ENCODE measurements around the gene NAA60. TPM values are rescaled to one million over a fixed set of nuclear protein-coding genes. Genes with fewer than 3 reads are reported as not detected.
A peak's percentile ranks its signal among the peaks of the same experiment; 100 is the strongest.

Gene NAA60
- total and polyA plus RNA-seq, 2 donors from 2014 or later = 51.6 to 66.6 TPM

GRCh38 chr16:3467182-3467581 lies 23.7 kb downstream of the NAA60 start:
- Histone ChIP-seq H3K27me3 (ENCODE audit: control insufficient read depth, insufficient read depth, low read length) (no peaks in the 10 kb centered on the region), H3K36me3 (ENCODE audit: control insufficient read depth in 2 of 3, insufficient read depth in 3 of 3, low read length in 3 of 3) (peaks cover 2 to 16% (median 9%) of the 10 kb centered on the region in 3 donors), H3K4me3 (ENCODE audit: low read length in 3 of 3) (no peak overlapping the region), H3K9ac (ENCODE audit: low read length in 3 of 3) (no peak overlapping the region), H3K4me1 (ENCODE audit: control insufficient read depth in 2 of 3, insufficient read depth in 2 of 3, low read depth in 1 of 3, low read length in 3 of 3) (peaks cover 0 to 50% (median 4%) of the 10 kb centered on the region in 3 donors), H3K9me3 (ENCODE audit: control insufficient read depth in 2 of 3, insufficient read depth in 1 of 3, low read length in 3 of 3) (no peaks in the 10 kb centered on the region), H3K27ac (ENCODE audit: low read depth in 2 of 2, low read length in 2 of 2) (no peak overlapping the region)
- FAIRE-seq (no peak), DNase-seq (peak in 1 of 5 donors; percentile 27)
- no peak for TF ChIP-seq CTCF (IDR thresholded peaks at IDR 0.05; ENCODE audit: borderline replicate concordance, extremely low read depth, insufficient read depth)
- intact Hi-C loops (cut with DNase I) = no loop called here

GRCh38 chr16:3467921-3468320 lies 24.4 kb downstream of the NAA60 start:
- FAIRE-seq (no peak), DNase-seq (no peak)
- no peak for TF ChIP-seq CTCF (IDR thresholded peaks at IDR 0.05; ENCODE audit: borderline replicate concordance, extremely low read depth, insufficient read depth)
- intact Hi-C loops (cut with DNase I) = no loop called here
- H3K9me3 ChIP-seq (ENCODE audit: control insufficient read depth in 2 of 3, insufficient read depth in 1 of 3, low read length in 3 of 3) = no peaks in the 10 kb centered on the region
- no peak overlapping the region for H3K9ac ChIP-seq (ENCODE audit: low read length in 3 of 3)
- H3K27ac ChIP-seq (ENCODE audit: low read depth in 2 of 2, low read length in 2 of 2) = no peak overlapping the region
- H3K4me3 ChIP-seq (ENCODE audit: low read length in 3 of 3) = no peak overlapping the region
- peaks cover 0 to 48% (median 0%) of the 10 kb centered on the region in 3 donors for H3K4me1 ChIP-seq (ENCODE audit: control insufficient read depth in 2 of 3, insufficient read depth in 2 of 3, low read depth in 1 of 3, low read length in 3 of 3)
- peaks cover 2 to 16% (median 9%) of the 10 kb centered on the region in 3 donors for H3K36me3 ChIP-seq (ENCODE audit: control insufficient read depth in 2 of 3, insufficient read depth in 3 of 3, low read length in 3 of 3)
- no peaks in the 10 kb centered on the region for H3K27me3 ChIP-seq (ENCODE audit: control insufficient read depth, insufficient read depth, low read length)

GRCh38 chr16:3468501-3468900 lies 25.0 kb downstream of the NAA60 start:
- H3K4me1 ChIP-seq (ENCODE audit: control insufficient read depth in 2 of 3, insufficient read depth in 2 of 3, low read depth in 1 of 3, low read length in 3 of 3) = peaks cover 0 to 48% (median 0%) of the 10 kb centered on the region in 3 donors
- intact Hi-C loops (cut with DNase I) = no loop called here
- H3K36me3 ChIP-seq (ENCODE audit: control insufficient read depth in 2 of 3, insufficient read depth in 3 of 3, low read length in 3 of 3) = peaks cover 2 to 16% (median 9%) of the 10 kb centered on the region in 3 donors
- FAIRE-seq (no peak), DNase-seq (peak in 1 of 5 donors; percentile 29)
- peak overlapping the region in 1 of 3 donors; percentile 15 for H3K4me3 ChIP-seq (ENCODE audit: low read length in 3 of 3)
- no peaks in the 10 kb centered on the region for H3K27me3 ChIP-seq (ENCODE audit: control insufficient read depth, insufficient read depth, low read length)
- H3K9me3 ChIP-seq (ENCODE audit: control insufficient read depth in 2 of 3, insufficient read depth in 1 of 3, low read length in 3 of 3) = no peaks in the 10 kb centered on the region
- H3K9ac ChIP-seq (ENCODE audit: low read length in 3 of 3) = no peak overlapping the region
- H3K27ac ChIP-seq (ENCODE audit: low read depth in 2 of 2, low read length in 2 of 2) = no peak overlapping the region
- no peak for TF ChIP-seq CTCF (IDR thresholded peaks at IDR 0.05; ENCODE audit: borderline replicate concordance, extremely low read depth, insufficient read depth)

- no peaks in the 10 kb centered on the region for H3K27me3 ChIP-seq (ENCODE audit: control insufficient read depth, insufficient read depth, low read length)
- DNase-seq (peak in 1 of 5 donors; percentile 53), FAIRE-seq (no peak)
- peaks cover 2 to 16% (median 9%) of the 10 kb centered on the region in 3 donors for H3K36me3 ChIP-seq (ENCODE audit: control insufficient read depth in 2 of 3, insufficient read depth in 3 of 3, low read length in 3 of 3)
- intact Hi-C loops (cut with DNase I) = no loop called here
- no peak overlapping the region for H3K4me3 ChIP-seq (ENCODE audit: low read length in 3 of 3)
- no peak overlapping the region for H3K9ac ChIP-seq (ENCODE audit: low read length in 3 of 3)
- H3K27ac ChIP-seq (ENCODE audit: low read depth in 2 of 2, low read length in 2 of 2) = no peak overlapping the region
- no peak for TF ChIP-seq CTCF (IDR thresholded peaks at IDR 0.05; ENCODE audit: borderline replicate concordance, extremely low read depth, insufficient read depth)
- H3K9me3 ChIP-seq (ENCODE audit: control insufficient read depth in 2 of 3, insufficient read depth in 1 of 3, low read length in 3 of 3) = no peaks in the 10 kb centered on the region
- H3K4me1 ChIP-seq (ENCODE audit: control insufficient read depth in 2 of 3, insufficient read depth in 2 of 3, low read depth in 1 of 3, low read length in 3 of 3) = peaks cover 0 to 47% (median 0%) of the 10 kb centered on the region in 3 donors
These were observed 26.3 kb downstream of the NAA60 start for GRCh38 chr16:3469736-3470135.
